Measurements from ENCODE around the gene BABAM1. TPM values are rescaled to one million over a fixed set of nuclear protein-coding genes. Genes with fewer than 3 reads are reported as not detected.

BABAM1 gene
- total RNA-seq, 1 donor from 2014 or later, result 58.4 TPM

DNA sequence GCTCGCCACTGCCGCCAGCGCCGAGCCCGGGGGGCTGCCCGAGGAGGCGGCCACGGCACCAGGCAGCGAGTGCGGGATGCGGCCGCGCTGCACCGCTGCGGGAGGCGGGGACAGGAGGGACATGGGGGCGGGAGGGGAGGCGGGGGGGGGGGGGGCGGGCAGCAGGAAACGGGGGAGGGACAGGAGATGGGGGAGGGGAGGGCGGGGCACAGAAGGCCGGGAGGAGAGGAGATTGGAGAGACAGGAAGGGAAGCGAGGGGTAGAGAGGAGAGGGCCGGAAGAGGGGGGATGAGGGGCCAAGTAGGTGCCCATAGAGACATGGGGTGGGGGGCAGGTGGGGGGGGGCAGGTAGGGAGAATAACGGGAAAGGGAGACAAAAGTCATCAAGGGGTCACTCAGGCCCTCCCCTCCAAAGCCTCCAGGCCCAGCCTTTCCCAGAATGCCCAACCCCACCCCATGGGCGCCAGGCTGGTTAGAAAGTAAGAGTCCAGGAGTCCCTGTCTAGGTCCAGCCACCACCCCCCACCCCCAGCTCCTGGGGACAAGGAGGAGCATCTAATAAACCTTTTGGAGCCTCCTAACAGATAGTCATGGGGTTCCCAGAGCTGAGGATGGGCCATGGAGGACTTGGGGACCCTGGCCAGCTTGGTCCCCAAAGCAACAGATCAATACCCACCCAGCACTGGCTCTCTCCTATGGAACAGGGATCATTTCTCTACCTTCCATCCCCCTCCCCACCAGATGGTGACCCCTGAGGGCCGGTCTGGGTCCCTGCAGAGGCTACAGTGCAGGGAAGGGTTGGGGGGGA is 31.1 kb upstream of the BABAM1 start:
- peak overlapping the region; percentile 78 for H3K27ac ChIP-seq
- no peak for ATAC-seq
- H3K27me3 ChIP-seq (ENCODE audit: low read depth), result no peaks in the 10 kb centered on the region
- peaks cover 57% of the 10 kb centered on the region for H3K36me3 ChIP-seq
- H3K4me1 ChIP-seq, result peaks cover 39% of the 10 kb centered on the region
- H3K4me3 ChIP-seq, result peak overlapping the region; percentile 68
- TF ChIP-seq, protein P1, sequence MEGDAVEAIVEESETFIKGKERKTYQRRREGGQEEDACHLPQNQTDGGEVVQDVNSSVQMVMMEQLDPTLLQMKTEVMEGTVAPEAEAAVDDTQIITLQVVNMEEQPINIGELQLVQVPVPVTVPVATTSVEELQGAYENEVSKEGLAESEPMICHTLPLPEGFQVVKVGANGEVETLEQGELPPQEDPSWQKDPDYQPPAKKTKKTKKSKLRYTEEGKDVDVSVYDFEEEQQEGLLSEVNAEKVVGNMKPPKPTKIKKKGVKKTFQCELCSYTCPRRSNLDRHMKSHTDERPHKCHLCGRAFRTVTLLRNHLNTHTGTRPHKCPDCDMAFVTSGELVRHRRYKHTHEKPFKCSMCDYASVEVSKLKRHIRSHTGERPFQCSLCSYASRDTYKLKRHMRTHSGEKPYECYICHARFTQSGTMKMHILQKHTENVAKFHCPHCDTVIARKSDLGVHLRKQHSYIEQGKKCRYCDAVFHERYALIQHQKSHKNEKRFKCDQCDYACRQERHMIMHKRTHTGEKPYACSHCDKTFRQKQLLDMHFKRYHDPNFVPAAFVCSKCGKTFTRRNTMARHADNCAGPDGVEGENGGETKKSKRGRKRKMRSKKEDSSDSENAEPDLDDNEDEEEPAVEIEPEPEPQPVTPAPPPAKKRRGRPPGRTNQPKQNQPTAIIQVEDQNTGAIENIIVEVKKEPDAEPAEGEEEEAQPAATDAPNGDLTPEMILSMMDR (IDR thresholded peaks at IDR 0.05), result no peak
- H3K9me3 ChIP-seq, result no peaks in the 10 kb centered on the region
- intact Hi-C loops (cut with DNase I), result no loop called here
- DNase-seq, result no peak

DNA sequence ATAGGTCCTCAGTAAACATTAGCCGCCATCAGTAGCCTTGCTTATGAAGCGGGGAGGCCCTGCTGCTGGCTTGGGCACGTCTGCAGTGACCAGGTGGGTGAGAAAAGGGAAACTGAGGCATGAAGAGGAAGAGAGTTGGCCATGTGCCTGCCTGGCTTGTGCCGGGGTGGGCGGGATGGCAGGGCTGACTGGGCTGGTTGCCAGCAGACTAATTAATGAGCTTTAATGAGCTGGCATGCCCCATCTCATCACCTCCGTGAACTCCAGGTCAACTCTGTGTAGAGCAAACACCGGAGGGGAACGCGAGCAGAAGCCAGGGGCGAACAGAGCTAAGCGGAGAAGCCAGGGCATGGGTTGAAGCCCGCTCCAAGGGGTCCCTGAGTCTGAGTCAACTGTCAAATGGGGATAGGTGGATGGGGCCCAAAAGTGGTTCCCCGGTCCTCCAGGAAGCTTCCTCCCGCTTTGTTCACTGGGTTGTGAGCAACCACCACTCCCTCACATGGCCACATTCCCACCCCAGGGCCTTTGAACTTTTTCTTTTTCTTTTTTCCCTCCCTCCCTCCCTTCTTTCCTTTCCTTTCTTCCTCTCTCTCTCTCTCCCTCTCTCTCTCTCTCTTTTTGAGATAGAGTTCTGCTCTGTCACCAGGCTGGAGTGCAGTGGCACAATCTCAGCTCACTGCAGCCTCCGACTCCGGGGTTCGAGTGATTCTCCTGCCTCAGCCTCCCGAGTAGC is 30.3 kb upstream of the BABAM1 start:
- H3K4me1 ChIP-seq, result peaks cover 47% of the 10 kb centered on the region
- no peak overlapping the region for H3K4me3 ChIP-seq
- no peaks in the 10 kb centered on the region for H3K27me3 ChIP-seq (ENCODE audit: low read depth)
- TF ChIP-seq, protein P1 (IDR thresholded peaks at IDR 0.05), result no peak
- ATAC-seq (no peak), DNase-seq (no peak)
- no peaks in the 10 kb centered on the region for H3K9me3 ChIP-seq
- H3K36me3 ChIP-seq, result peaks cover 49% of the 10 kb centered on the region
- intact Hi-C loops (cut with DNase I), result no loop called here
- H3K27ac ChIP-seq, result peak overlapping the region; percentile 62

DNA sequence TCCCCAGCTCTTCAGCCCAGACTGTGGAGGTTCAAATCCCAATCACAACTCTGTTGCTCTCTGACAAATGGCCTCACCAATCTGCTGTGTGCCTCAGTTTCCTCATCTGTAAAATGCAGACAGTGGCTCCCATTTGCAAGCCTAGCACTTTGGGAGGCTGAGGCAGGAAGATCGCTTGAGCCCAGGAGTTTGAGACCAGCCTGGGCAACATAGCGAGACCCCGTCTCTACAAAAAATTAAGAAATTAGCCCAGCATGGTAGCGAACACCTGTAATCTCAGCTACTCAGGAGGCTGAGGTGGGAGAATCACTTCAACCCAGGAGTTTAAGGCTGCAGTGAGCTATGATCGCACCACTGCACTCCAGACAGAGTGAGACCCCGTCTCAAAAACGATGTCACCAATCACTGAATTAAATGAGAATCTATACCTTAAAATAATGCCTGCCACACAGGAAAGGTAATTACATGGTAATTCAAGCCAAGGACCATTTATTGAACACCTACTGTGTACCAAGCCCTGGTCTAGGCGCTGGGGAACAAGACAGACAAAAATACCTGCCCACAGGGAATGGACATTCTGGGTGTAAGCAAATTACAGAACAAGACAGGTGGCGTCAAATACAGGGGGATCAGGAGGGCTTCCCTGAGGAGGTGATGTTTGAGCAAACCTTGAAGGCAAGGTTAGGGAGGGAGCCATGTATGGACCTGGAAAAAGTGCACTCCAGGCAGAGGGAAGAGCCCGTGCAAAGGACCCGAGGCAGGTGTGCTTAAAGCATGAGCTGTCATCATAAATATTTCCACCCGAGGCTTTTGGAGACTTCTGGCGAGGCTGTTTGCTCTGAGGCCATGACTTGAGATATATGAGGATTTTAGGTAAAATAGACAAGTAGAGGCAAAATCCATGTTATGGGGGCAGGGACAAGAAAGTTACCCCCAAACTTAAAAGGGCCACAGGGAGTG is 29.2 kb upstream of the BABAM1 start:
- Histone ChIP-seq H3K27me3 (ENCODE audit: low read depth) (no peaks in the 10 kb centered on the region), H3K9me3 (no peaks in the 10 kb centered on the region), H3K36me3 (peaks cover 39% of the 10 kb centered on the region), H3K4me3 (no peak overlapping the region), H3K4me1 (peaks cover 58% of the 10 kb centered on the region), H3K27ac (no peak overlapping the region)
- no peak for ATAC-seq
- TF ChIP-seq, protein P1 (IDR thresholded peaks at IDR 0.05), result no peak
- no peak for DNase-seq
- intact Hi-C loops (cut with DNase I), result no loop called here

DNA sequence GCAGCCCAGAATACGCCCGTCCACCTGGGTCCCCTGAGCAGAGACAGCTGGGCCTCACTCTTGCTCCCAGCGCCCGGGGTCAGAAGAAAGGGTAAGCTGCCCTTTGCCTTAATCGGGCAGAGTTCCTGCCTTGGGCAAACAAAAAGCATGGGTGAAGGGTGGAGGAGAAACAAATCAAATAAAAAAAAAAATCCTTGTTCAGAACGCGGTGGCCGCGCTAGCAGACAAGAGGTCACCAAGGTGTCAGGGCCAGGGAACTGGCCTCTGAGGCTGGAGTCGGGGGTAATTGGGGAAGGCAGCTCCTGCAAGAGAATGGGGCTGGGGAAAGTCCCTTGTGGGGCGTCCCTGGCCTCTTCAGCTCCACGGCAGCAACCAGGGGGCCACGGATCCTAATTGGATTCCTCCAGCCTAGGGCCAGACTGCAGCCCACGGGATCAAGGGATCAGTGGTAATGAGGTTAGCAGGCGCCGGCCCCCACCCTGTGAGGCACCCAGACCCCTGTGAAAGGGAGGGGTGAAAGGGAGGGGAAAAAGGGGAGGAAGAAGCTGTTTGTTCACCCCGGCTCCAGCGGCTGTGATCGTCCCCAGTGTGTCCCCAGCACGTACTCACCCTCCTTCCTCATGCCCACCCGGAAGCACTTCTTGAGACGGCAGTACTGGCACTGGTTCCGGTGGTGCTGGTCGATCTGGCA is 27.0 kb upstream of the BABAM1 start:
- H3K4me3 ChIP-seq, result no peak overlapping the region
- intact Hi-C loops (cut with DNase I), result no loop called here
- H3K27ac ChIP-seq, result peak overlapping the region; percentile 19
- peaks cover 56% of the 10 kb centered on the region for H3K4me1 ChIP-seq
- no peaks in the 10 kb centered on the region for H3K27me3 ChIP-seq (ENCODE audit: low read depth)
- no peaks in the 10 kb centered on the region for H3K9me3 ChIP-seq
- ATAC-seq (no peak), DNase-seq (no peak)
- TF ChIP-seq, protein P1 (IDR thresholded peaks at IDR 0.05), result no peak
- H3K36me3 ChIP-seq, result peaks cover 20% of the 10 kb centered on the region
